IMR-90 (cell line): ENCODE measurements around the gene CCL13. TPM values are rescaled to one million over a fixed set of nuclear protein-coding genes. Genes with fewer than 3 reads are reported as not detected.
"Not testable (repeated sequence)": the region's sequence is repeated elsewhere in the genome, so short reads cannot be mapped to it uniquely, and the experiment has no call there.

ENCODE experiments used
- ATAC-seq: fragments of 200-7000 bp; cut with Tn5 transposase; 2 replicates; pipeline ENCODE4 v1.9.1; 2020; ENCODE audit warnings: low read depth, mild to moderate bottlenecking, moderate library complexity
- BruUV-seq: library from RNA; stranded (reverse); fragments of 400-500 nt; replicated peaks from 2 replicates; lab custom pipeline; 2021; lab: Mats Ljungman, UMichigan
- CTCF ChIA-PET: fragments of 300-600 bp; formaldehyde crosslinking; extraction: SDS; loops from one replicate; lab custom pipeline; 2021; ENCODE audit warnings: antibody characterized with exemption; lab: Yijun Ruan, JAX
- POLR2A ChIA-PET: fragments of 300-600 bp; sonication (Branson Sonifier 250); formaldehyde crosslinking; loops from one replicate; lab custom pipeline; 2022; ENCODE audit warnings: antibody characterized with exemption; ENCODE audit not compliant: unreplicated experiment; lab: Charles Lee
- DNase-seq: peaks from one replicate; pipeline ENCODE4 v3.0.0; 2013
- H2AFZ ChIP-seq: replicated peaks from 2 replicates; pipeline ENCODE3; 2013; ENCODE audit warnings: low read length, mild to moderate bottlenecking; ENCODE audit not compliant: poor library complexity
- H2AK5ac ChIP-seq: 2 replicates; pipeline ENCODE4 v1.6.1; 2013; ENCODE audit warnings: low read depth, low read length, inconsistent platforms
- H2AK9ac ChIP-seq: replicated peaks from 2 replicates; pipeline ENCODE3; 2013; ENCODE audit warnings: mild to moderate bottlenecking, low read depth, low read length, moderate library complexity; ENCODE audit not compliant: poor library complexity
- H2BK120ac ChIP-seq: 2 replicates; pipeline ENCODE4 v1.6.1; 2013; ENCODE audit warnings: low read depth, low read length, inconsistent platforms
- H2BK15ac ChIP-seq: 3 replicates; pipeline ENCODE4 v1.6.1; 2013; ENCODE audit warnings: low read depth, low read length, inconsistent platforms
- H2BK20ac ChIP-seq: 2 replicates; pipeline ENCODE4 v1.6.1; 2013; ENCODE audit warnings: low read depth, mild to moderate bottlenecking, inconsistent platforms, low read length, moderate library complexity
- H2BK5ac ChIP-seq: 2 replicates; pipeline ENCODE4 v1.6.1; 2013; ENCODE audit warnings: mild to moderate bottlenecking, low read depth, low read length, inconsistent platforms; ENCODE audit not compliant: poor library complexity, severe bottlenecking
- H3K14ac ChIP-seq: replicated peaks from 2 replicates; pipeline ENCODE4 v1.6.1; 2013; ENCODE audit warnings: low read depth, low read length, inconsistent platforms
- H3K18ac ChIP-seq: 2 replicates; pipeline ENCODE4 v1.6.1; 2013; ENCODE audit warnings: low read depth, low read length, control low read depth
- H3K23ac ChIP-seq: 2 replicates; pipeline ENCODE4 v1.6.1; 2013; ENCODE audit warnings: low read depth, low read length, inconsistent platforms
- H3K27ac ChIP-seq: 2 replicates; pipeline ENCODE4 v1.5.1; 2013; ENCODE audit warnings: mild to moderate bottlenecking, control low read depth, low read length; ENCODE audit not compliant: insufficient read depth
- H3K27me3 ChIP-seq: 2 replicates; pipeline ENCODE4 v1.6.1; 2013; ENCODE audit warnings: low read length; ENCODE audit not compliant: control insufficient read depth, insufficient read depth
- H3K36me3 ChIP-seq: 2 replicates; pipeline ENCODE4 v1.6.1; 2013; ENCODE audit warnings: low read length, mixed read lengths; ENCODE audit not compliant: control insufficient read depth, insufficient read depth
- H3K4ac ChIP-seq: 2 replicates; pipeline ENCODE4 v1.6.1; 2013; ENCODE audit warnings: low read depth, low read length, inconsistent platforms
- H3K4me1 ChIP-seq: 2 replicates; pipeline ENCODE4 v1.6.1; 2013; ENCODE audit warnings: low read length, mixed read lengths; ENCODE audit not compliant: control insufficient read depth, insufficient read depth
- H3K4me2 ChIP-seq: 2 replicates; pipeline ENCODE4 v1.6.1; 2013; ENCODE audit warnings: low read depth, mild to moderate bottlenecking, control low read depth, low read length, moderate library complexity
- H3K4me3 ChIP-seq: 2 replicates; pipeline ENCODE4 v1.5.1; 2013; ENCODE audit warnings: low read depth, mild to moderate bottlenecking, control low read depth, low read length, moderate library complexity; ENCODE audit not compliant: insufficient read depth
- H3K56ac ChIP-seq: 2 replicates; pipeline ENCODE4 v1.6.1; 2013; ENCODE audit warnings: low read length, inconsistent platforms; ENCODE audit not compliant: insufficient read depth; ENCODE audit errors: extremely low read depth
- H3K79me1 ChIP-seq, 2 experiments: 2 replicates each; pipeline ENCODE4 v1.6.1; 2013; ENCODE audit warnings: low read length in 2 of 2, inconsistent platforms in 1 of 2, low read depth in 1 of 2
- H3K9ac ChIP-seq: 2 replicates; pipeline ENCODE4 v1.6.1; 2013; ENCODE audit warnings: low read depth, low read length, control low read depth
- H3K9me1 ChIP-seq: 2 replicates; pipeline ENCODE4 v1.6.1; 2013; ENCODE audit warnings: low read length, inconsistent platforms; ENCODE audit not compliant: insufficient read depth
- H3K9me3 ChIP-seq: 2 replicates; pipeline ENCODE4 v1.6.1; 2013; ENCODE audit warnings: low read length; ENCODE audit not compliant: control insufficient read depth, insufficient read depth
- H4K20me1 ChIP-seq: 2 replicates; pipeline ENCODE4 v1.6.1; 2013; ENCODE audit warnings: low read length, inconsistent platforms; ENCODE audit not compliant: insufficient read depth
- H4K5ac ChIP-seq: 2 replicates; pipeline ENCODE4 v1.6.1; 2013; ENCODE audit warnings: mild to moderate bottlenecking, low read depth, low read length, control low read depth
- H4K8ac ChIP-seq, 2 experiments: 2 replicates each; pipeline ENCODE4 v1.6.1; 2013; ENCODE audit warnings: low read depth in 2 of 2, low read length in 2 of 2, control low read depth in 1 of 2, inconsistent platforms in 1 of 2
- H4K91ac ChIP-seq: 2 replicates; pipeline ENCODE4 v1.6.1; 2013; ENCODE audit warnings: low read depth, low read length, inconsistent platforms; ENCODE audit not compliant: insufficient read depth
- WGBS, 2 experiments: methylation state at CpG; one replicate each; pipeline versions ENCODE4 v1.1.5 to v1.1.7; 2013; ENCODE audit warnings: missing lambda C conversion rate in 2 of 2; ENCODE audit not compliant: insufficient read length in 1 of 2; ENCODE audit errors: extremely low coverage in 2 of 2; 5-methylcytosine and 5-hydroxymethylcytosine counted together
- dilution Hi-C: fragments of 300-500 bp; cut with HindIII; formaldehyde crosslinking; loops from one replicate; pipeline ENCODE4 v1.14.3; 2018; ENCODE audit warnings: low sequenced_read_pairs; ENCODE audit not compliant: unreplicated experiment
- in situ Hi-C: fragments of 300-500 bp; cut with MboI; formaldehyde crosslinking; loops from 3 replicates; pipeline ENCODE4 v1.14.3; 2019; ENCODE audit warnings: low sequenced_read_pairs, inconsistent platforms, mixed read lengths
- intact Hi-C: fragments of 100-400 bp; cut with micrococcal nuclease; formaldehyde crosslinking; loops from 2 replicates; pipeline ENCODE4 v1.10.0; 2022
- polyA plus RNA-seq, 3 experiments: library from polyadenylated mRNA; depleted of rRNA; stranded (reverse); fragments of >200 nt; gene quantifications; 2 replicates each; pipeline ENCODE4 v1.2.3, GENCODE V29; 2012; ENCODE audit warnings: low replicate concordance in 1 of 3
- total RNA-seq: library from RNA; depleted of rRNA; stranded (reverse); fragments of >200 nt; gene quantifications from 2 replicates; pipeline ENCODE4 v1.2.3, GENCODE V29; 2012

CCL13 gene
- total and polyA plus RNA-seq, 2 of the 4 experiments (the other 2 are of a cell fraction) = 0.18 TPM; not detected in 1

DNA sequence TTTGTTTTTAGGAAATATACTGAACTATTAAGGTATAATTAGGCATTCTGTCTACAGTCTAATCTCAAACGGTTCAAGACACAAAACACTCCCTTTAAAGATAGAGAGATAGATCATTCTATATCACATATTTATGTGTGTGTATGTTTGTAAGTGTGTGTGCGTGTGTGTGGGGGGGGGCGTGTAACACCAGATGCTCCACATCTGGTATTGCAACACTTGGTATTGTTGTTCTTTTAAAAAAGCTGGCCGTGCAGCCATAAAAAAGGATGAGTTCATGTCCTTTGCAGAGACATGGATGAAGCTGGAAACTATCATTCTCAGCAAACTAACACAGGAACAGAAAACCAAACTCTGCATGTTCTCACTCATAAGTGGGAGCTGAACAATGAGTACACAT is 28.7 kb upstream of the CCL13 start:
- H2BK5ac ChIP-seq, H4K20me1 ChIP-seq, H2AFZ ChIP-seq, H3K56ac ChIP-seq, H3K9me1 ChIP-seq, H4K8ac ChIP-seq, H2AK5ac ChIP-seq, H3K79me1 ChIP-seq, H3K9ac ChIP-seq, H3K27me3 ChIP-seq, POLR2A ChIA-PET, H3K4me2 ChIP-seq, H2BK15ac ChIP-seq, H2BK120ac ChIP-seq, H3K9me3 ChIP-seq, H2AK9ac ChIP-seq, CTCF ChIA-PET, H3K4me3 ChIP-seq, H3K23ac ChIP-seq, BruUV-seq, H3K4me1 ChIP-seq, dilution Hi-C loops, intact Hi-C loops, H2BK20ac ChIP-seq, H3K36me3 ChIP-seq, H3K27ac ChIP-seq, H3K4ac ChIP-seq, in situ Hi-C loops, H4K91ac ChIP-seq, H3K14ac ChIP-seq, H3K18ac ChIP-seq, H4K5ac ChIP-seq, ATAC-seq: not testable (repeated sequence)
- no CpG with 5 or more reads among the region's 4 CpGs for WGBS, 2 experiments
- DNase-seq = peak; percentile 19
